GM12891 (cell line): ENCODE results near the gene TMED10.

Experiments used
- PAX5 ChIP-seq: IDR thresholded peaks from 2 replicates; pipeline ENCODE4 v1.6.1; 2011; ENCODE audit warnings: low read length, moderate library complexity, mild to moderate bottlenecking; ENCODE audit not compliant: insufficient read depth, severe bottlenecking
- SPI1 ChIP-seq: IDR thresholded peaks from 2 replicates; pipeline ENCODE4 v1.6.1; 2011; ENCODE audit warnings: low read depth, low read length, control low read depth

GRCh38 chr14:75092698-75093097 lies 83.7 kb downstream of the TMED10 start:
- TF ChIP-seq SPI1 (no peak), PAX5 (no peak)
